ENCODE measurements around the gene TMEM179. TPM values are rescaled to one million over a fixed set of nuclear protein-coding genes. Genes with fewer than 3 reads are reported as not detected.

The TMEM179 gene
- total RNA-seq, 1 donor from 2014 or later = 0.75 TPM

DNA sequence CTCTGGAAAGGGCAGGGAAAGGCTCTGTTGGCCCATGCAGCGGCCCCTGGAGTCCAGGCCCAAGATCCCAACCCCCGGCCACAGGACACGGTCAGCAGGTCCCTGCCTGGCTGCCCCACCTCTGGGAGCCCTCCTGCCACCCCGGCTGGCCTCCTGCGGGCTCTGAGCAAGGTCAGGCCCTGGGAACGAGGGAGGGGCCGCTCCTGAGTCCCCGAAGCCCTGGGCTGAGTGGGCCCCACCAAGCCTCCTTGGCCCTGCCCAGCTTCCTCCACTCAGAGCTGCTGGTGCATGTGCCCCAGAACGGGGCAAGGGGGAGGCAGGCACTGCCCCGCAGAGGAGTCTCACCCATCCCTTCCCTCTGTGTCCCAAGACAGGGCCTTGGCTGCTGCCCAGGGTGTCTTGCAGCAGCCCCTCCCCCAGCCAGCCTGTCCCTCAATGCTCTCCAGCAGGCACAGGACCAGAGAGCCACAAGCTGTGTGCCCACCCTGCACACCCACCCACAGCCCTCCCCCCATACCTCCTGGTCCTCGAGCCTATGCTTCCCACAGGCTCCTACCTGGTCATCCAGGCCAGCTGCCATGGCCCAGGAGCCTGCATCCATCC, 32.4 kb downstream of the TMEM179 start:
- Mint-ChIP-seq H3K4me3 (ENCODE audit: unreplicated experiment) (no peak overlapping the region), H3K27me3 (ENCODE audit: low read depth) (peaks cover 16% of the 10 kb centered on the region), H3K4me1 (ENCODE audit: low read depth) (no peaks in the 10 kb centered on the region), H3K9me3 (ENCODE audit: low read depth) (no peaks in the 10 kb centered on the region), H3K36me3 (ENCODE audit: low read depth) (no peaks in the 10 kb centered on the region), H3K27ac (ENCODE audit: unreplicated experiment) (no peak overlapping the region)
- TF ChIP-seq, protein P1, sequence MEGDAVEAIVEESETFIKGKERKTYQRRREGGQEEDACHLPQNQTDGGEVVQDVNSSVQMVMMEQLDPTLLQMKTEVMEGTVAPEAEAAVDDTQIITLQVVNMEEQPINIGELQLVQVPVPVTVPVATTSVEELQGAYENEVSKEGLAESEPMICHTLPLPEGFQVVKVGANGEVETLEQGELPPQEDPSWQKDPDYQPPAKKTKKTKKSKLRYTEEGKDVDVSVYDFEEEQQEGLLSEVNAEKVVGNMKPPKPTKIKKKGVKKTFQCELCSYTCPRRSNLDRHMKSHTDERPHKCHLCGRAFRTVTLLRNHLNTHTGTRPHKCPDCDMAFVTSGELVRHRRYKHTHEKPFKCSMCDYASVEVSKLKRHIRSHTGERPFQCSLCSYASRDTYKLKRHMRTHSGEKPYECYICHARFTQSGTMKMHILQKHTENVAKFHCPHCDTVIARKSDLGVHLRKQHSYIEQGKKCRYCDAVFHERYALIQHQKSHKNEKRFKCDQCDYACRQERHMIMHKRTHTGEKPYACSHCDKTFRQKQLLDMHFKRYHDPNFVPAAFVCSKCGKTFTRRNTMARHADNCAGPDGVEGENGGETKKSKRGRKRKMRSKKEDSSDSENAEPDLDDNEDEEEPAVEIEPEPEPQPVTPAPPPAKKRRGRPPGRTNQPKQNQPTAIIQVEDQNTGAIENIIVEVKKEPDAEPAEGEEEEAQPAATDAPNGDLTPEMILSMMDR (IDR thresholded peaks at IDR 0.05) = no peak
- DNase-seq (ENCODE audit: low spot score) = no peak

DNA sequence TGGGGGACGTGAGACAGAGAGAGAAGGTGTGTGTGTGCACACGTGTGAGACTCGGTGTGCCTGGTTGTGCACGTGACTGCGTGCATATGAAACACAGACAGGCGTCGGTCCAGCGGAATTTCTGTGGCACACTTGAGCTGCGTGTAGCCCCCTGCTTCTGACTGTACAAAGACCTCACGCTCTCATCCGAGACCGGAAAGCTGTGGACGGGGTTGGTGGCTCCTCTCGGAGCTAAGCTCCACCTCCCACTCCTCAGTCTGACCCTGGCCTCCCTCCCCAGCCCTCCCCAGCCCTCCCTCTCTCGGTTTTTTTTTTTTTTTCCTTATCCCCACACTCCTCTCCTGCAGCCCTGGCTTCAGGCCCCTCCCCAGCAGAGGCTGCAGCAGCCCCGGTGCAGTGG, 33.3 kb downstream of the TMEM179 start:
- Mint-ChIP-seq H3K4me3 (ENCODE audit: unreplicated experiment) (no peak overlapping the region), H3K36me3 (ENCODE audit: low read depth) (no peaks in the 10 kb centered on the region), H3K9me3 (ENCODE audit: low read depth) (no peaks in the 10 kb centered on the region), H3K27me3 (ENCODE audit: low read depth) (peaks cover 20% of the 10 kb centered on the region), H3K4me1 (ENCODE audit: low read depth) (no peaks in the 10 kb centered on the region), H3K27ac (ENCODE audit: unreplicated experiment) (no peak overlapping the region)
- TF ChIP-seq, protein P1 (IDR thresholded peaks at IDR 0.05) = no peak
- no peak for DNase-seq (ENCODE audit: low spot score)

DNA sequence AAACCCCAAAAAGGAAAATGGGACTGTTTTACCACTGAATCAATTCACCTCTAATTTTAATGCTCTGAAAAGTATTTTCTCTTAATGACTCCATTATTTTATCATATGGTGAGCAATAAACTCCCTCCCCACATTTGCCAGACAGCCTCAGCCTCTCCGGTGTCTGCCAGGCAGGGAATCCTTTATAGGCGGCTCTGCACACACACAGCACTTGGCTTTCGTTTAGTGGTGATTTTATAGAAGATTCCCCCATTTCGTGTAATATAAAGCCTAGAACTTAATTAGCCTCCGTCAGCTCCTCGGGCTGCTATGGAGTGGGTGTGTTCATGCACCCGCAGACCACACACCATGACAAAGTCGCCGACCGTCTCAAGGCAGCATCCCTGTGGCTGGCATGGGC, 35.1 kb downstream of the TMEM179 start:
- Mint-ChIP-seq H3K4me3 (ENCODE audit: unreplicated experiment) (no peak overlapping the region), H3K27ac (ENCODE audit: unreplicated experiment) (no peak overlapping the region), H3K27me3 (ENCODE audit: low read depth) (peaks cover 30% of the 10 kb centered on the region), H3K9me3 (ENCODE audit: low read depth) (no peaks in the 10 kb centered on the region), H3K4me1 (ENCODE audit: low read depth) (no peaks in the 10 kb centered on the region), H3K36me3 (ENCODE audit: low read depth) (no peaks in the 10 kb centered on the region)
- no peak for DNase-seq (ENCODE audit: low spot score)
- TF ChIP-seq, protein P1 (IDR thresholded peaks at IDR 0.05) = no peak

DNA sequence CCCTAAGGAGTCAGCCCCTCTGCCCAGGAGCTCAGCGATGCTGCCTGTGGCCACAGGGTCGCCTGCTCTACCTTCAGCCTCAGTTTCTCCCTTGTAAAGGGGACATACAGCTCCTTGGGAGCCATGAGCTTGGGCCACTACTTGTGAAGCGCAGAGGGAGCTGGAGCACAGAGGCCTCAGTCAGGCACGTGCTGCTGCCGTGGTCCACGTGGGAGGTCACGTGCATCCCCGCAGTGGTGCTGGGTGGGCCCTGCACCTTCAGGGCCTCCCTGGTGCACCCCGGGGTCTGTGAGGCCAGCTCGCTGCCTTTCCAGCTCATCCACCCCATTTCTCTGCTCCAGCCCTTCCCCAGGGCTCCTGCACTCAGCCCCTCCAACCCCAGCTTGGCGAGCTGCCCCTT, 36.0 kb downstream of the TMEM179 start:
- no peaks in the 10 kb centered on the region for H3K9me3 Mint-ChIP-seq (ENCODE audit: low read depth)
- H3K4me3 Mint-ChIP-seq (ENCODE audit: unreplicated experiment) = no peak overlapping the region
- no peaks in the 10 kb centered on the region for H3K4me1 Mint-ChIP-seq (ENCODE audit: low read depth)
- H3K36me3 Mint-ChIP-seq (ENCODE audit: low read depth) = no peaks in the 10 kb centered on the region
- H3K27ac Mint-ChIP-seq (ENCODE audit: unreplicated experiment) = no peak overlapping the region
- TF ChIP-seq, protein P1 (IDR thresholded peaks at IDR 0.05) = no peak
- peaks cover 31% of the 10 kb centered on the region for H3K27me3 Mint-ChIP-seq (ENCODE audit: low read depth)
- DNase-seq (ENCODE audit: low spot score) = no peak

DNA sequence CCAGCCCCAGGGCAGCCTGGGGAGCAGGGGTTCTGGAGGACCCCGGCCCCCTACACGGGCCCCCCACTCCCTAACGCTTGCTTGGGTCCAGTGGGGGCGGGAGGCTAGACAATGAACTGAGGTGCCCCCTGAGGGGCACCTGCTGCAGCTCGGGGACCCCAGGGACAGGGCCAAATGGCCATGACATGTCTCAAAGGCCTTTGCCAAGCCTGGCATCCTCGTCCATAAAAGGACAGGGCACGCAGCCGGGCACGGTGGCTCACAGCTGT, 36.7 kb downstream of the TMEM179 start:
- Mint-ChIP-seq H3K4me1 (ENCODE audit: low read depth) (no peaks in the 10 kb centered on the region), H3K4me3 (ENCODE audit: unreplicated experiment) (no peak overlapping the region), H3K36me3 (ENCODE audit: low read depth) (no peaks in the 10 kb centered on the region), H3K27me3 (ENCODE audit: low read depth) (peaks cover 31% of the 10 kb centered on the region), H3K9me3 (ENCODE audit: low read depth) (no peaks in the 10 kb centered on the region), H3K27ac (ENCODE audit: unreplicated experiment) (no peak overlapping the region)
- TF ChIP-seq, protein P1 (IDR thresholded peaks at IDR 0.05) = no peak
- no peak for DNase-seq (ENCODE audit: low spot score)
